Measurements from ENCODE around the gene GALNT17. TPM values are rescaled to one million over a fixed set of nuclear protein-coding genes. Genes with fewer than 3 reads are reported as not detected.

Gene GALNT17
- polyA plus RNA-seq, 1 donor from 2014 or later, result 15.7 TPM

- no peak for TF ChIP-seq MXI1 (conservative IDR thresholded peaks at IDR 0.05; ENCODE audit: poor library complexity, severe bottlenecking)
- no peak for TF ChIP-seq RAD21 (conservative IDR thresholded peaks at IDR 0.05)
- TF ChIP-seq, protein P1, sequence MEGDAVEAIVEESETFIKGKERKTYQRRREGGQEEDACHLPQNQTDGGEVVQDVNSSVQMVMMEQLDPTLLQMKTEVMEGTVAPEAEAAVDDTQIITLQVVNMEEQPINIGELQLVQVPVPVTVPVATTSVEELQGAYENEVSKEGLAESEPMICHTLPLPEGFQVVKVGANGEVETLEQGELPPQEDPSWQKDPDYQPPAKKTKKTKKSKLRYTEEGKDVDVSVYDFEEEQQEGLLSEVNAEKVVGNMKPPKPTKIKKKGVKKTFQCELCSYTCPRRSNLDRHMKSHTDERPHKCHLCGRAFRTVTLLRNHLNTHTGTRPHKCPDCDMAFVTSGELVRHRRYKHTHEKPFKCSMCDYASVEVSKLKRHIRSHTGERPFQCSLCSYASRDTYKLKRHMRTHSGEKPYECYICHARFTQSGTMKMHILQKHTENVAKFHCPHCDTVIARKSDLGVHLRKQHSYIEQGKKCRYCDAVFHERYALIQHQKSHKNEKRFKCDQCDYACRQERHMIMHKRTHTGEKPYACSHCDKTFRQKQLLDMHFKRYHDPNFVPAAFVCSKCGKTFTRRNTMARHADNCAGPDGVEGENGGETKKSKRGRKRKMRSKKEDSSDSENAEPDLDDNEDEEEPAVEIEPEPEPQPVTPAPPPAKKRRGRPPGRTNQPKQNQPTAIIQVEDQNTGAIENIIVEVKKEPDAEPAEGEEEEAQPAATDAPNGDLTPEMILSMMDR (IDR thresholded peaks at IDR 0.05; ENCODE audit: poor library complexity, severe bottlenecking), result no peak
- TF ChIP-seq REST (IDR thresholded peaks at IDR 0.05; ENCODE audit: borderline replicate concordance), result no peak
- TF ChIP-seq EP300 (conservative IDR thresholded peaks at IDR 0.05; ENCODE audit: poor library complexity, severe bottlenecking), result no peak
- TF ChIP-seq POLR2AphosphoS5 (IDR thresholded peaks at IDR 0.05), result no peak
- TF ChIP-seq SMC3 (conservative IDR thresholded peaks at IDR 0.05; ENCODE audit: poor library complexity), result no peak
- no peak for TF ChIP-seq TAF1 (IDR thresholded peaks at IDR 0.05; ENCODE audit: low read depth)
- TF ChIP-seq EZH2 (IDR thresholded peaks at IDR 0.05; ENCODE audit: borderline replicate concordance, insufficient read depth, low read length, poor library complexity, severe bottlenecking), result no peak
- no peak overlapping the region for H3K27ac ChIP-seq (ENCODE audit: low read length)
- no peaks in the 10 kb centered on the region for H3K27me3 ChIP-seq (ENCODE audit: insufficient read depth, low read depth, low read length)
Observed at GRCh38 chr7:71338866-71339265, 206.9 kb downstream of the GALNT17 start.

GRCh38 chr7:71339924-71340323, 208.0 kb downstream of the GALNT17 start:
- H3K9ac ChIP-seq (ENCODE audit: low read length), result no peak overlapping the region
- TF ChIP-seq EZH2 (IDR thresholded peaks at IDR 0.05; ENCODE audit: borderline replicate concordance, insufficient read depth, low read length, poor library complexity, severe bottlenecking) (no peak), SMC3 (conservative IDR thresholded peaks at IDR 0.05; ENCODE audit: poor library complexity) (no peak), MXI1 (conservative IDR thresholded peaks at IDR 0.05; ENCODE audit: poor library complexity, severe bottlenecking) (no peak), POLR2AphosphoS5 (IDR thresholded peaks at IDR 0.05) (no peak)
- TF ChIP-seq, protein P1 (IDR thresholded peaks at IDR 0.05; ENCODE audit: poor library complexity, severe bottlenecking), result no peak
- H4K20me1 ChIP-seq (ENCODE audit: insufficient read depth), result no peaks in the 10 kb centered on the region
- no peaks in the 10 kb centered on the region for H3K9me2 ChIP-seq (ENCODE audit: insufficient read depth, low read length)
- no peak overlapping the region for H3K27ac ChIP-seq (ENCODE audit: low read length)
- no peak overlapping the region for H3K4me2 ChIP-seq (ENCODE audit: low read length)
- H2AFZ ChIP-seq (ENCODE audit: low read depth, low read length), result no peak overlapping the region
- H3K9me3 ChIP-seq (ENCODE audit: low read length), result no peaks in the 10 kb centered on the region
- H3K36me3 ChIP-seq (ENCODE audit: insufficient read depth, low read length), result no peaks in the 10 kb centered on the region
- H3K27me3 ChIP-seq (ENCODE audit: insufficient read depth, low read depth, low read length), result no peaks in the 10 kb centered on the region
- H3F3A ChIP-seq (ENCODE audit: insufficient read depth, low read length, poor library complexity, severe bottlenecking), result no peaks in the 10 kb centered on the region
- no peaks in the 10 kb centered on the region for H3K79me2 ChIP-seq (replicated peaks; ENCODE audit: insufficient read depth, low read length)
- no peak overlapping the region for H3K4me3 ChIP-seq (ENCODE audit: low read length)

More at GRCh38 chr7:71338866-71339265, 206.9 kb downstream of the GALNT17 start:
- no peaks in the 10 kb centered on the region for H4K20me1 ChIP-seq (ENCODE audit: insufficient read depth)
- H3K9me2 ChIP-seq (ENCODE audit: insufficient read depth, low read length), result no peaks in the 10 kb centered on the region
- H3K9me3 ChIP-seq (ENCODE audit: low read length), result no peaks in the 10 kb centered on the region
- H3K9ac ChIP-seq (ENCODE audit: low read length), result no peak overlapping the region
- no peaks in the 10 kb centered on the region for H3K79me2 ChIP-seq (replicated peaks; ENCODE audit: insufficient read depth, low read length)
- no peaks in the 10 kb centered on the region for H3F3A ChIP-seq (ENCODE audit: insufficient read depth, low read length, poor library complexity, severe bottlenecking)
- no peaks in the 10 kb centered on the region for H3K36me3 ChIP-seq (ENCODE audit: insufficient read depth, low read length)
- H3K4me3 ChIP-seq (ENCODE audit: low read length), result no peak overlapping the region
- no peak overlapping the region for H2AFZ ChIP-seq (ENCODE audit: low read depth, low read length)
- H3K4me2 ChIP-seq (ENCODE audit: low read length), result no peak overlapping the region

Measured in neural cell (in vitro differentiated cells).